HT-29 (cell line): Measurements from ENCODE around the gene NOTCH1. TPM values are rescaled to one million over a fixed set of nuclear protein-coding genes. Genes with fewer than 3 reads are reported as not detected.

ENCODE experiments used
- DNase-seq: peaks from one replicate; pipeline ENCODE4 v3.0.0-alpha.2; 2015; ENCODE audit warnings: low spot score
- total RNA-seq: library from RNA; depleted of rRNA; stranded (reverse); fragments of >200 nt; shearing (Covaris generic); gene quantifications from 2 replicates; pipeline ENCODE4 v1.2.3, GENCODE V29; 2014

The NOTCH1 gene
- total RNA-seq, 1 experiment from 2014 or later = 57.7 TPM

DNA sequence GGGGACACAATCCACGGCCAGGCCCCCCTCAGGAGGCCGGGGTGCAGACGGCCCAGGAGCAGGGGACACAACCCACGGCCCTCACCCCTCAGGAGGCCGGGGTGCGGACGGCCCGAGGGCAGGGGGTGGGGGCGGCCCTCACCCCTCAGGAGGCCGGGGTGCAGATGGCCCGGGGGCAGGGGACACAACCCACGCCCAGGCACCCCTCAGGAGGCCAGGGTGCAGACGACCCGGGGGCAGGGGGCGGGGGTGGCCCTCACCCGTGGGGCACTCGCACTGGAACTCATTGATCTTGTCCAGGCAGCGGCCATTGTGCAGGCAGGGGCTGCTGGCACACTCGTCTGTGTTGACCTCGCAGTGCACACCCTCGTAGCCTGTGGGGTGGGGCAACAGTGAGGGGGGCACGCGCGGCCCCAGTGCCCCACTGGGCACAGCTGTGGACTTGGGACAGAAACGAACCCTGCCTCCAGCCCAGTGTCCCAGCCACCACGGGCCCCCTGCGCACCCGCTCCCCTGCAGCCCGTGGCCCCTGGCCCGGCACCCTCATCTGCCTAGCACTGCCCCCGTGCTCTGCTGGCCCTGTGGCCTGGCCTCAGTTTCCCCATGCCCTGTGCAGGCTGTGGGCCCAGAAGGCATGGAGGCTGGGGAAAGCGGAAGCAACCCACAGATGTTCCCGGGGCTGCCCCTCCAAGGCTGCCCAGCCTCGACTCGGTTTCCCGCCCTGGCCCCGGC lies 28.7 kb downstream of the NOTCH1 start:
- DNase-seq = no peak

DNA sequence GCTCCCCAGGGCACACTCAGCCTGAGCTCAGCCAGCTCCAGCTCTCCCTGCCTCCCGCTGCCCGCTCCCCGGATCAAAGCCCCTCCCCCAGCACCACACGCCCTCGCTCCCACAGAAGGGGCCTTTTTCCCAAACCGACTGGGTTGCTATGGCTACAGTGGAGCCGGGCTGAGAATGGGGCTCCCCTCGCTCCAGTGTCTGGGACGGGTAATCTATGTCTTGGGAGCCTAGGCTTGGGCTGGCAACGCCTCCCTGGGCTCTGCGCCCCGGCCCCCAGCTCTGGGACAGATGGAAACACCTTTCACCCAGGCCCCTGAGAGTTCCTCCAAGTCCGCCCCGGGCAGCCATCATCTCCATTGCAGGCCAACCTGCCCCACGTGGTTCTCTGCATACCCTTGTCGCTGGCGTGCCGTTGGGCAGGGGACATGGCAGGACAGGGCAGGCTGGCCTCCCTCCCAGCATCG lies 29.6 kb downstream of the NOTCH1 start:
- DNase-seq = no peak

DNA sequence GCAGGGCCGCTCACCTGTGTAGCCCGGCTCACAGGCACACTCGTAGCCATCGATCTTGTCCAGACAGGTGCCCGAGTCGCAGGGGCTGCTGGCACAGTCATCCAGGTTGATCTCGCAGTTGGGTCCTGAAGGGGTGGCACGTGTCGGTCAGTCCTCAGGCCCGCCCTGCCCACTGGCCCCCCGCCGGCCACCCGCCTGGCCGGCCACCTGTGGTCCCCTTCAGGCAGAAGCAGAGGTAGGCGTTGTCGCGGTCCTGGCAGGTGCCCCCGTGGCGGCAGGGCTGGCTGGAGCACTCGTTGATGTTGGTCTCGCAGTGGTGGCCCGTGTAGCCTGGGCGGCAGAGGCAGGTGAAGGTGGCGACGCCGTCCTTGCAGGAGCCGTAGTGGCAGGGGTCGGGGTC lies 30.6 kb downstream of the NOTCH1 start:
- DNase-seq = no peak

DNA sequence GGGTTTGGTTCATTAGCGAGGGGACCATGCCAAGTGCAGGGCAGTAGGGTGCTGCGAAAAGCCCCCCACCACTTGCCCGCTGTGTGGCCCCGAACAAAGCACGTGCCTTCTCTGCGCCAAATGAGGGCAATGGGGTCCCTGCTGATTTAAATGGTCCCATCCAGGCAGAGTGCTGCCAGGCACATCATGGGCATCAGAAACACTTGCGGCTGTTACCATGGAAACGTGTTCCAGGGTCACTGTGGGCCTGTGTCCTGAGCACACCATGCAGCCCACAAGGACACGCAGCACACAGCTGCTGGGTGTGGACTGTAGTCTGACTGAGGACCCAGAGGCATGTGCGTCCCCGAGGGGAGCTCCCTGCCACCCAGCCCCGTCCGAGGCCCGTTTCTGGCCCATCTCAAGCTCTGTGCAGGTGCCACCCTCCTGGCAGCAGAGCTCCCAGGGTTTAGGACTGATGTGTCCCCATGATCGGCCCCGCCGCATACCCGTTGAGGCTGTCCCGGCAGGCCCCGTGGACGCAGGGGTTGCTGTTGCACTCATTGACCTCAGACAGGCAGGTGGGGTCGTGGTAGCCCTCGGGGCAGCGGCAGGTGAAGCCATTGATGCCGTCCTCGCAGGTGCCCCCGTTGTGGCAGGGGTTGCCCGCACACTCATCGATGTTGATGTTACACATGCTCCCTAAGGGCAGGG lies 31.7 kb downstream of the NOTCH1 start:
- DNase-seq = no peak

DNA sequence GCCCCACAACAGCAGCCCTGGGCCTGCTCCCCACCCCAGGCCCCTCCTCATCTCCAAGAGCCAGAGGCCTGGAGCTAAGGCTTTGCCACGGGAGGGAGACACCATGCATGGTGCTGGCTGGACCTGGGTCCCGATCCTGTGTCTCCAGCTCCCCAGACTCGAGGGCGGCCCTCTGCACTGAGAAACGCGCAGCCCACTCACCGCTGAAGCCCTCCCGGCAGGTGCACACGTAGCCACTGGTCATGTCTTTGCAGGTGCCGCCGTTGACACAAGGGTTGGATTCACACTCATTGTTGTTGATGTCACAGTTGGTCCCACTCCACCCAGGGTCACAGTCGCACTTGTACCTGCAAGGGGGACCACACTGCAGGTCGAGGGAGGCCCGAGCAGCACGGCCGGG lies 32.7 kb downstream of the NOTCH1 start:
- DNase-seq = no peak

DNA sequence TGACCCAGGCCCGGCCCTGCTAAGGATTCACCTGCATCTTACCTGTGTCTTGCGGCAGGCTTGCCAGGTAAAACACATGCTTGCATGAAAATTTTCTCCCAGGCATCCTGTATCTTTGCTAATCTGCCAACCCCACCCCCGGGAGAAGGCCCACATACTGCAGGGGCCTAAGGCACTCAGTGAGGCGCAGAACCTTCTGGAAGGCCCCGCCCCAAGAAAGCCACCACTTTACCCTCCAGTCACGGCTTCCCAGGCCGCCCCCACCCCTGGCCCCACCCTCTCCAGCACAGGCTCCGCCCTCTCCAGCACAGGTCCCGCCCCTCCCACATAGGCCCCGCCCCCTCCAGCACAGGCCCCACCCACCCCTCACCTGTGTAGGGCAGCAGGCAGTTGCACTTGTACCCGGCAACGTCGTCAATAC lies 33.2 kb downstream of the NOTCH1 start:
- DNase-seq = peak; percentile 22

DNA sequence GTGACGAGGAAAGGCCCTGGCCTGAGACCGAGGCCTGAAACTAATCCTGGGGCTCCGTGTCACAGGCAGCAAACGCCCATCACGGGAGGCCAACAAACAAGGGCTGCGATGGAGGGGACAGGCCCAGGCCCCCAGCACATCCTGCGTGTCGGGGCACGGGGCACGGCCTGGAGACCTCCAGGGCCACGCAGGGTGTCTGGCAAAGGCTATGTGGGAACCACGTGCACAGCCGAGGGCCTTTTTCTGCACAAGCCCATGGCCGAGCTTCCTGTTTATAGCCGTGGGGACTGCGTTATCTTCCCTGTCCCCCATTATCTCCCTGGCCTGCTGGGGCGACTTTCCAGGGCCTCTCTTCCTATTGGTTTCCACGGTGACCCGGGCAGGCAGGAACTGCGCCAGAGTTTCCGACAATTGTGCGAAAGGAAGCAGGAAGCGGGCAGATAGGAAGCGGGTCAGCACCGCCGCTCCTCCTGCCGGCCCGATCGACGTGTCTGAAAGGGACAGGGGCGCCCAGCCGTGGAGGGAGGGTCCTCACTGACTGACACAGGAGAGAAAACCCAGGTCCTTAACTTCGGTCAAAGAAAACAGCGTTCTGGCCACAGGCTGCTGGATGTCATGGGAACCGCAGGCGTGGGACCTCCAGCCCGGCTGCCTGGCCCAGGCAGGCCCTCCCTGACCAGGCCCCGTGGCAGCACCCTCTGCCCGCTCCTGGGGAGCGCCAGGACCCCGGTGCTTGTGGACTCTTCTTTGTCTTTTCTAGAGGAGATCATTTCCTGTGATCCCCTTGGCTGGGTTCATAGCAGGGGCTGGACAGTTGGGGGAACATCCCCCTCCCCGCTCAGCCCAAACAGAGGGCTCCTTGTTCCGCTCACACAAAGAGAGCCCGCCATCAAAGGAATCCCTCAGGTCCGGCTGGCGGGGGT lies 33.9 kb downstream of the NOTCH1 start:
- DNase-seq = no peak

DNA sequence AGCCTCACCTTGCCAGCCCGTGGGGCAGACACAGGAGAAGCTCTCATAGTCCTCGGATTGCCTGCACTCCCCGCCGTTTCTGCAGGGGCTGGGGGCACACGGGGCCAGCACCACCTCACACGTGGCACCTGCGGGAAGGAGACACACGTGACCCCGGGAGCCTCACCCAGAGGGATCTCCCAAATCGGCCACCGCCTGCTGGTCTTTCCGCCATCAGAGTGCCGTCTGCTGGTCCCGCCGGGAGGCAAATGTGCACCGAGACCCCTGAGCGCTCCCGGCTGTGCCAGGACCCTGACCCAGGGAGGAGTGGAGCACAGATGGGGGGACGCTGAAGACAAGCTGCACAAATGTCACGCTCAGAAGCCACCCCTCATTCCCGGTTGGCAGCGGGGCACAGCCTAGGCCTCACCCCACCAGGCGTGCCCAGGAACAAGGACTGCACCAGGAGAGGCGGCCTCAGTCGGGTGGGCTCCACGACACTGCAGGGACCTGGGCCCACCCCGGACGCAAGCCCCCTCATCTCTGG lies 34.6 kb downstream of the NOTCH1 start:
- no peak for DNase-seq

DNA sequence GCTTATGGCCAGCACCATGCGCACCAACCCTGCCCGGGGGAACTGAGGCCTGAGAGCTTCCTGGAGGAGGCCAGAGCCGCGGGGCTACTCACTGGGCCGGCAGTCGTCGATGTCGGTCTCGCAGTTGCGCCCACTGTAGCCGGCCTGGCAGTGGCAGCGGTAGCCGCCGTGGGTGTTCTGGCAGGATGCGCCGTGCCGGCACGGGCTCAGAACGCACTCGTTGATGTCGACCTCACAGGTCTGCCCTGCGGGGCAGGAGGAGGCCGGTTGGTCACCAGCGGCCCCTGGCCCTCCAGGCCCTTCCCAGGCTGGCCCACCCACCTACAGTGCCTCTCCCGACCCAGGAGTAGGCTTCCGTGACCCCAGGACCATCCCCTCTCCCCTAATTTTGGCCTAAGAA lies 35.3 kb downstream of the NOTCH1 start:
- no peak for DNase-seq

DNA sequence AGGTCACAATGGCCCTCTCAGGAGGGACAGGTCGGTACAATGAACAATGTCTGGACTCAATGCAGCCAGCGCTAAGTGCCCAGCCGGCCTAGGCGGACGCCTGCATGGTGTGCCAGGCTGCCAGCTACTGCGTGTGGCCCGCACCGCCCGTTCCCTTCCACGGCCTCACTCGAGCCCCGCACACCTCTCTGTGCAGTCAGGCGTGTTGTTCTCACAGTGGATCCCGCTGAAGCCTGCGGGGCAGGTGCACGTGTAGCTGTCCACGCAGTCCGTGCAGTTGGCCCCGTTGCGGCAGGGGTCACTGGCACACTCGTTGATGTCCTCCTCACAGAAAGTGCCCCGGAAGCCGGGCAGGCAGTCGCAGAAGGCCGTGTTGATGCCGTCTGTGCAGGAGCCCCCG lies 36.3 kb downstream of the NOTCH1 start:
- no peak for DNase-seq

DNA sequence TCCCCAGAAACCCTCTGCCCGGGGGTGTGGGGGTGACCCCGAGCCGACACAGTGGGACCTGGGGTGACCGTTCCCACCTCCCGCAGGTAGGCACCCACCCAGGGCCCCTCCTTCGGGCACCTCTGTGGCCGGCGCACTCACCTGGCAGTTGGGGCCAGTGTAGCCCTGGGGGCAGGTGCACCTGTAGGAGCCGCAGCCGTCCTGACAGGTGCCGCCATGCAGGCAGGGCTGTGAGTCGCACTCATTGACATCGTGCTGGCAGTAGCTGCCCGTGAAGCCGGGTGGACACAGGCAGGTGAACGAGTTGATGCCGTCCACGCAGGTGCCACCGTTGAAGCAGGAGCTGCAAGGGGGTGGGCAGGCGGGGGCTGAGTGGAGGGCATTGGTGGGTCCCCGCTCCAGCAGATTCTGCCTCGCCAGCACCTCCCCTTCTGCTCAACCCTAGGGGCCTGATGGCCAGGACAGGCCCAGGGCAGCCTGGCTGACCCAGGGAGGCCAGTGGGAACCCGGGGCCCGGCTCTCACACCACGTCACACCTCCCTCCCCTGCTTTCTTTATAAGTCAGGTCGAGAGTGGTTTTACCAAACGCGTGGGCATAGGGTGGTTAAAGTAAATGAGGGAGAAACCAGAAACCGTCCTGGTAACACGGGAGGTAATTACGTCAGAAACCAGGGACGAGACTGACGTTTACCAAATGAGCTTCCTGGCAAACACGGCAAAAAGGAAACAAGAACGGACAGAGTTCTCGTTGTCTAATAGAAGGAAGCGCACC lies 36.9 kb downstream of the NOTCH1 start:
- no peak for DNase-seq

DNA sequence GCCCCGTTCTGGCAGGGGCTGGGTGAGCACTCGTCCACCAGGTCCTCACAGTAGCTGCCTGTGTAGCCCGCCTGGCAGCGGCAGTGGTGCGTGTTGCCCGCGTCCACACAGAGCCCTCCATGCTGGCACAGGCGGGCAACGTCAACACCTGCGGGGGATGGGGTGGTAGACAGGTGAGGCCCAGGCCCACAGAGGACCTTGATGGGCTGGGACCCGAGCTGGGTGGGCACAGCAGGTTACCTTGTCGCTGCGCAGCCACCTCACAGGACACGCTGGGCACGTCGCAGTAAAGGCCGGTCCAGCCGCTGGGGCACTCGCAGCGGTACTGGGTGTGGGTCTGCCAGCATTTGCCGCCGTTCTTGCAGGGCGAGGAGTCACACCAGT lies 37.9 kb downstream of the NOTCH1 start:
- no peak for DNase-seq

DNA sequence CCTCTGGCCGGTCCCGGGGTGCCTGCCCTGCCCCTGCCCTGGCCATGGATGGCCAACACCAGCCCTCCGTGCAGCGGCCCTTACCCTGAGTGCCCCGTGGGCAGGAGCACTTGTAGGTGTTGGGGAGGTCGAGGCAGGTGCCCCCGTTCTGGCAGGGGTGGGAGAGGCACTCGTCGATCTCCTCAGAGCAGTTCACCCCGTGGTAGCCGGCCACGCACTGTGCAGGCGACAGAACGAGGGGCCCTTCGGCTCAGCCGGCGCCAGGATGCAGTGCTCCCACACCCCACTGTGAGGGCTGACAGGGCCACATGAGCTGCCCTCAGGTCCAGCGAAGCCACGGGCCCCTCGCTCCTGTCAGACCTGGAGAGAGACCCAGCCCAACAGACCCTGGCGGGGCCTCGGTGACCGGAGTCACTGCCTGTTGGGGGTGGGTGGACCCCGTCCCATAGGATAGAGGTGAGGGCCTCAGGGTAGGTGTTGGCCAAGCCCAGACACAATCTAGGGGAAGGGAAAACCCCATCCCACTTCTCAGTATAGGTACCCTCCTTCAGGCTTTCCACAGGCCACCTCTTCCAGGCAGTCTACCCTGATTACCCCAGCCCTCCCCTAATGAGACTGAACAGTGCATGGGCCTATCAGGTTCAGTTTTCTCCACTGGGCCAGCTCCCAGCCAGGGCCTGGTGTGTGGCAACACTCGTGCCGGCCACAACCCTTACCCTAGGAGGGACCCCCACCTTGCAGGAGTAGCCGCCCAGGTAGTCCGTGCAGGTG lies 38.4 kb downstream of the NOTCH1 start:
- no peak for DNase-seq

DNA sequence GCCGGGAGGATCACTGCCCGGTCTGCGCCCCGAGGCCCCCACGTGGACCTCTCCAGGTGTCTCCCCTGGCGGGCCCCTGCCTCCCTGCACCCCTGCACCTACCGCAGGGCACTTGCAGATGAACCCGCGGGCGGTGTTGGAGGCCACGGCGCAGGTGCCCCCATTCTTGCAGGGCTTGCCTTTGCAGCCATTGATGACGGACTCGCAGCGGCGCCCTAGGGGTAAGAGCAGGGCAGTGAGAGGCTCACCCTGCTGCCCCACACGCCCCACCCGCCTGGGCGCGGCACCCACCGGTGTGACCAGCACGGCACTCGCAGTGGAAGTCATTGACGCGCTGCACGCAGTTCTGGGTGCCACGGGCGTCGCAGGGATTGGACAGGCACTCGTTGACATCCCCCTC lies 39.4 kb downstream of the NOTCH1 start:
- no peak for DNase-seq

DNA sequence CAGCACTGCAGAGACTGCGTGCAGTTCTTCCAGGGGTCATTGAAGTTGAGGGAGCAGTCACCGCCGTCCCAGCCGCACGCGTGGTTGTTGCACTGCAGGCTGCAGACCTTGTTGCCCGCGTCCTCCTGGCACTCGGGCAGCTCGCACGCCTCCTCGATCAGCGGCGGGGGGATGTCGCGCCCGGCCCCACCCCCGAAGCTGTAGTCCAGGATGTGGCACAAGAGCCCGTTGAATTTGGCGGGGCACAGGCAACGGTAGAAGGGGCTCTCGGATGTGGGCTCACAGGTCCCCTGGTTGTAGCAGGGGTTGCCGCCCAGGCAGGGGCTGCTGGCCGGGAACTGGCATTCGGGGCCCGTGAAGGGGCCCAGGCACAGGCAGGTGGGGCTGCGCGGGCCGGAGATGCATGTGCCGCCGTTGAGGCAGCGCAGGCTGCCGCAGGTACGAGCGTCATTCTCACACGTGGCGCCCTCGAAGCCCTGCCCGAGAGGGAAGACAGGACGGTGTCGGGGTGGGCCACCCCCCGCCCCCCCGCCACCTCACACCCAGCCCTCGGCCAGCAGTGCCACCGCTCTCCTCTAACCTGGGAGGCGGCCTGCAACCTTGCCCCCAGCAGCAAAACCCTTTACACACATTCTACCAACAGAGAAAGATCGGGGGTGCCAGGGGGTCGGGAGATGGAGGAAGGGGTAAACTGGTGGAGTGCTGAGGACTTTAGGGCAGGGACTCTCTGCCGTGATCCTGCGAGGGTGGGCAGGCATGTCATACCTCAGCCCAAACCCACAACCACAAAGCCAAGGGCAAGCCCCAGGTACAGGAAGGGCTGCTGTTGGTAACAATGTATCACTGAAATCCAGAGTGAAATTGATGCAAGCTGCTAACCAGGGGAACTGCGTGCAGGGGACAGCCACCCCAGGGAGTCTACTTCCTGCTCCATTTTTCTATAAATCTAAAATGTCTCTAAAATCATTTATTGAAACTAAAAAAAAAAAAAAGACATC lies 40.1 kb downstream of the NOTCH1 start:
- DNase-seq = no peak

DNA sequence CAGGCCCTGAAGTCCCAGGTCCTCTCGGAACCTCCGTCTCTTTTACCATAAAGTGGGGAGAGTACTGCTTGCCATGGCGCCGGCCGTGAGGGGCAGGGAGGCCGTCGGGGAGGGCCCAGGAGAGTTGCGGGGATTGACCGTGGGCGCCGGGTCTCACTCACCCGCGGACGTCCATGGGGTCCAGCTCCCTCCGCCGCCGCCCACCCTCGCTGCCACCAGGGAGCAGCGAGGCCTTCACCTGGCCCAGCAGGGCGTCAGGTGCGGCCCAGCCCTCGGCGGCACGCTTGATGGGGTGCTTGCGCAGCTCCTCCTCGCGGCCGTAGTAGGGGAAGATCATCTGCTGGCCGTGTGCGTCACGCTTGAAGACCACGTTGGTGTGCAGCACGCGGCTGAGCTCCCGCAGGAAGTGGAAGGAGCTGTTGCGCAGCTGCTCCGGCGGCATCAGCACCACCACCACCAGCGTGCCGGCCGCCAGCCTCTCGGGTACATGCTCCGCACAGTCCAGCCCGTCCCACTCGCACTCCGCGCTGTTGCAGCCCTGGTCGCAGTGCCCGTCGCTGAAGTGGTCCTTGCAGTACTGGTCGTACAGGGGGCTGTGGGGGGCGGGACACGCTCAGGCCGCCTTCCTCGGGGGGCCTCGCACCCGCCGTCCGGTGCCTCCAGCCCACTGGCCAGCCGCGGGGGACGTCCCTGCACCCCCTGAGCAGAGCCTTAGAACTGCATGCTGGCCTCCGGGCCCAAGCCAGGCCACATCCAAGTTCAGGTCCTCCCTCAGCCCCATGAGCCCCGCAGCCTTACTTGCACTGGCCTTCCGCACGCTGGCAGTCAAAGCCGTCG lies 41.1 kb downstream of the NOTCH1 start:
- no peak for DNase-seq

DNA sequence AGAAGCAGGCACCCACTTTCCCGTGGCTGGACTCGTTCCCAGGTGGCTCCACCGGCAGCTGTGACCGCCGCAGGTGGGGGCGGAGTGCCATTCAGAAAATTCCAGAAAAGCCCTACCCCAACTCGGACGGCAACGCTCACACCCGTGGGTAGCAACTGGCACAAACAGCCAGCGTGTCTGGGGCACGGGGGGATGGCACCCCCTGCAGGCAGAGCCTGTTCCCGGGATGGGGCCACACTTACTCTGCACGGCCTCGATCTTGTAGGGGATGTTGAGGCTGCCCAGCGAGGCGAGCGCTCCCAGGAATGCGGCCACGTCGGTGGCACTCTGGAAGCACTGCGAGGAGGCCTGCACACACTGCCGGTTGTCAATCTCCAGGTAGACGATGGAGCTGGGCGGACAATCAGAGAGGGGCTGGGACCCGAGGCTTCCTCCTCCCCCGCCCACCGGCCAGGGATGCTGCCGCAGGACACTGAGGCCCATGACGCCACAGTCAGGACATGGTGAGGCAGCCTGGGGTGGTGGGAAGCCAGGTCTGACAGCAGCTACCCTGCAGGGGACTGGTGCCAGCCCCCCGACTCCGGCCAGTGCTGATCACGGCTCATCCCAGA lies 42.8 kb downstream of the NOTCH1 start:
- DNase-seq = no peak

DNA sequence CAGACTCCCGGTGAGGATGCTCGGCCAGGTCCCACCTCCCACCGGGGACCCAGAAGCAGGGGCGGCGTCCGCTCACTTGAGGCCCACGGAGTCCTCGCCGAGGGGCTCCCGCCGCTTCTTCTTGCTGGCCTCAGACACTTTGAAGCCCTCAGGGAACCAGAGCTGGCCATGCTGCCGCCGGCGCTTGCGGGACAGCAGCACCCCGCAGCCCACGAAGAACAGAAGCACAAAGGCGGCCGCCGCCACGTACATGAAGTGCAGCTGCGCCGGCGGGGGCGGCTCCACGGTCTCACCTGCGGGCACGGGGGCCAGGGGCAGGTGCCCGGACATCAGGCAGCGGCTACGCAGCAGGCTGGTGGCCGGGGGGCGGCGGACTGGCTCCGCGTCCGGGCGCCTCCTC lies 43.7 kb downstream of the NOTCH1 start:
- no peak for DNase-seq
